Fibroblast of skin of scalp (primary cell): Measurements from ENCODE around the gene HELZ.
"Not testable (repeated sequence)": the region's sequence is repeated elsewhere in the genome, so short reads cannot be mapped to it uniquely, and the experiment has no call there.

Source experiments
- DNase-seq: peaks from one replicate; pipeline ENCODE4 v3.0.0-alpha.2; 2013

Gene HELZ

DNA sequence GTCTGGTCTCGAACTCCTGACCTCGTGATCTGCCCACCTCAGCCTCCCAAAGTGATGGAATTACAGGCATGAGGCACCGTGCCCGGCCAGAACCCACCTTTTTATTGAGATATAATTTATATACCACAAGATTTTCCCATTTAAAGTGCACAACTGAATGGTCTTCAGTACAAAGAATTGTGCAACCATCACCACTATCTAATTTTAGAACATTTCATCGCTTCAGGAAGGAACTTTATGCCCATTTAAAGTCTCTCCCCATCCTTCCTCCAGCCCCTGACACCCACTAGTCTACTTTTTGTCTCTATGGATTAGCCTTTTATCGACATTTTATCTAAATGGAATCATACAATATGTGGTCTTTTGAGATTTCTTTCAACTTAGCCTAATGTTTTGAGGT lies 25.4 kb upstream of the HELZ start:
- no peak for DNase-seq

DNA sequence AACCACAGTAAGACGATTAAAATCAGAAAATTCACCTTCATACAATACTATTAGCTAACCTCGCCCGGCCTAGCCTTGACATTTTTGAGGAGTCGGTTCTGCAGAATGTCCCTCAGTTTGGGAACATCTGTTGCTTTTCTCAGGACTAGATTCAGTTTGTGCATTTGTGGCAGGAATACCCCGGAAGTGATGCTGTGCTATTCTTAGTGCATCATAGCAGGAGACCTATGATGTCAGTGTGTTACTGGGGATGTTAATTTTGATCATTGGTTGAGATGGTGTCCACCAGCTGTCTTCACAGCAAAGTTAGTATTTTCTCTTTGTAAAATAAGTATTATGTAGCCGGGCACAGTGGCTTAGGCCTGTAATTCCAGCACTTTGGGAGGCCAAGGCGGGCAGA lies 21.5 kb upstream of the HELZ start:
- peak; percentile 8 for DNase-seq

DNA sequence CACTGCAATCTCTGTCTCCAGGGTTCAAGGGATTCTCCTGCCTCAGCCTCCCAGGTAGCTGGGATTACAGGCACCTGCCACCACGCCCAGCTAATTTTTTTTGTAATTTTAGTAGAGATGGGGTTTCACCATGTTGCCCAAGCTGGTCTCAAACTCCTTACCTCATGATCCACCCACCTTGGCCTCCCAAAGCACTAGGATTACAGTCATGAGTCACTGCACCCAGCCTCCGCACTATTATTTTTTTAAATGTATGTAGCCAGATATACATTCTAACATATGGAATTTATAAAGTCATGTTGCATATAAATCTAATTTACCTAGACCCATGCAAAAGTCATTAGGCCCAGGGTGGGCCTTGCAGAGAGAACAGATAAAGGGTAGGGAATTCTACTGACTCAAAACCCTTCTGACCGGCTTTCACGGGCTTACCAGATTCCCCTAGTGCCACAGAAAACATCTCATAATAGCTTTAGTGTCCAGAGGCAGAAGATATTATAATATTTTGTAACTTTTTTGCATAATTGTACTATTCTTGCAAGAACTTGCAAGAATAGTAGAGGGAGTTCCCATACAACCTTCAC lies 20.5 kb upstream of the HELZ start:
- peak; percentile 13 for DNase-seq

DNA sequence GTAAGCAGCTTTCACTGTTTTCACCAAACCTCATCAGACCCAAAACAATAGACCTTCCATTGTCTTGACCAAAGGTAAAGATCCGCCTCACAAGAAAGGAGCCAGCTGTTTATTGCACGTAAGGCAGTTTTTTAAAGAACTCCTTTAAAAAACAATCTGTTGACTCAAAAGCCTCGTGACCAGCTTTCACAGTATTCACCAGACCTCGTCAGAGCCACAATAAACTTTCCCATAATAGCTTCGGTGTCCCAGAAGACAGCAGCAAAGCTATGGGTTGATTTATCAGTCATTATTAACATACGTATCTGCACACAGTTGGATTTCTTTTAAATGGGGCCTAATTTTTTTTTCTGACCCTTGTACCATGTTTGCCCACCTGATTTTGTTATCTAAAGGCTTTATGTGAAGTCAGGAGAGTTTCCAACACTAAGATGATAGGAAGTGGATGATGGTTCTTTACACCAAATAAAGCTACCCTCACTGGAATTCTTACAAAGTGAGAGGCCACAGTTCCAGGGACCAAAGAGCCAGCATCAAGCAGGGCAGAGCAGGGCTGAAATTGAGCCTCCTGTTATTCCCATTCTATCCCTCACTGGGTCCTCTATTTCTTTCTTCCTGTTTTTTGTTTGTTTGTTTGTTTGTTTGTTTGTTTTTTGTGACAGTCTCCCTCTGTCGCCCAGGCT lies 17.6 kb upstream of the HELZ start:
- no peak for DNase-seq

DNA sequence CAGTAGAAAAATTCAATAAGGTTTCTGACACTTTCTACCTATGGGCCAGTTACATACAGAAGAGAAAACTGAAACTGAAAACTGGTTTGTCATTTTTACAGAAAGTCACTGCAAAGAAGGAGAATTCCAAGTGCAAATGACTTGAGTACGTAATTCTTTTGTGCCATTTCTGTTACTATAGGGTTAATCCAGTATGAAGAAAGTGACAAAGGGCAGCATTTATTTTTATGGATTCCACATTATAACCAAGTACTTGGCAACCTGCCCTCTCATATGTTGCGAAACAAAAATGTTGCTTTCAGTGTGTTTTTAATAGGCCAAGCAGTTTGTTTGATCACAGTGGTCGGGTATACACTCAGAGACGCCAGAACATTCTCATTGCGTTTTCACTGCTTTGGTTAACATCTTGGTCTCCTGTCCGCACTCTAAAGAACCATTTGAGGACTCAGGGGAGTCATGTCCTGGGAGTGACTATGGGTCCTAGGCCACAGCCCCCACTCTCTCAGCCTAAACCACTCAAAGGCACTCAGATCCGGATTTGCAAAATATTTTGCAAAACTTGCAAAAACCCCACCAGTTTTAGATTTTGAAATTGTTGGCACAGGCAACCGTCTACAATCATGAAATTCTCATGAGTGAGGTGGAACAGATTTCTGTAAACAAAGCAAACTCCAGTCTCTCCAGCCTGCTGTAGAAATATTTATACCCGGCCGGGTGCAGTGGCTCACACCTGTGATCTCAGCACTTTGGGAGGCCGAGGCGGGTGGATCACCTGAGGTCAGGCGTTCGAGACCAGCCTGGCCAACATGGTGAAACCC lies 15.4 kb upstream of the HELZ start:
- DNase-seq = peak; percentile 92

DNA sequence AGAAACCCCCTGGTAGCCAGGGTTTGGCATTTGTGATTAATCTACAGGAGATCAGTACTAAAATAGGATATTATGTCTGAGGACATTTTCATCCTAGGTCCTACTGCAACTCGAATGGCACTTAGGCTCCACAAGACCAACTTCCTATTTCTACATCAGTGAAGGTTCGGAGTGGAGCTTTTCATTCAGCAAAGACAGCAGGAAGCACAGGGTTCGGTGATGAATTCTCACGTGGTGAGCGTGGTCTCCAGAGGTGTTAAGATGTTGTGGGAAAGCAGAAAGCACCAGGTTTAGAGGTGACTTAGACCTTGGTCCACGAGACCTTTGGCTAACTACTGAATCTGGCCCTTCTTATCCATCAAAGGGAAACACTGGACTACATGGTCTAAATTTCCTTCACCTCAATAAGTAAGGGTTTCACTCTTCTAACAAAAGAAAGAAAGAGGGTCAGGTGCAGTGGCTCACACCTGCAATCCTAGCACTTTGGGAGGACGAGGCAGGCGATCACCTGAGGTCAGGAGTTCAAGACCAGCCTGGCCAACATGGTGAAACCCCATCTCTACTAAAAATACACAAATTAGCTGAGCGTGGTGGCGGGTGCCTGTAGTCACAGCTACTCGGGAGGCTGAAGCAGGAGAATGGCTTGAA lies 13.9 kb upstream of the HELZ start:
- DNase-seq = no peak

DNA sequence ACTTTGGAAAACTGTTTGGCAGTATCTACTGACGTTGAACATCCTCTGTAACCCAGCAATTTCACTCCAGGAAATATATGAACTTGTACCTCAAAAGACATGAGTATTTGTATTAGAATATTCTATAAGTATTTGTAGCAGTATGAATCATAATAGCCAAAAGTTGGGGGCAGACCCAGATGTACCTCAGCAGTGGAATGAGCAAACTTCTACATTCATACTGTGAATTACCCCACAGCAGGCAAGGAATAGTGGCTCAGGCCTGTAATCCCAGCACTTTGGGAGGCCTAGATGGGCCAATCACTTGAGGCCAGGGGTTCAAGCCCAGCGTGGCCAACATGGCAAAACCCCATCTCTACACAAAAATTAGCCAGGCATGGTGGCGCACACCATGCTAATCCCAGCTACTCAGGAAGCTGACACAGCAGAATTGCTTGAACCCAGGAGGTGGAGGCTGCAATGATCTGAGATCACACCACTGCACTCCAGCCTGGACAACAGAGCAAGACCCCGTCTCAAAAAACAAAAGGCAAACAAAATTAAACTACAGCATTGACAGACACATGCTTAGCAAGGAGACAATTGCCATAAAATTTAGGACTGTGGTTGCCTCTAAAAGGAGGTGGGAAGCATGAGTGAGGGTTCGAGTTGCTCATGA lies 11.2 kb upstream of the HELZ start:
- DNase-seq = no peak

DNA sequence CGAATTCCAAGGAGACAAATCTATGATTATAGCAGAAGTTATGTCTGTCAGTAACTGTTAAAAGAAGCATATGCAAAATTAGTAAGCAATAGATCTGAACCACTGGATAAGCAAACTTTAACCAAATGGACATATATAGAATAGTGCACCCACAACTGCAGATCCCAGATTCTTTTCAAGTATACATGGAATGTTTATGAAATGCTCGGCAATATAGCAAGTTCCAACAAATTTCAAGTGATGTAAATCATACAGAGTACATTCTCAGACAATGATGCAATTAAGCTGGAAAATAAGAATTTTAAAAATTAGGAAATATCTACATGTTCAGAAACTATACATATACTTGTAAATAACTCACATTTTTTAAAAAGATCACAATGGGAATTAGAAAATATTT lies 8.4 kb upstream of the HELZ start:
- peak; percentile 96 for DNase-seq

DNA sequence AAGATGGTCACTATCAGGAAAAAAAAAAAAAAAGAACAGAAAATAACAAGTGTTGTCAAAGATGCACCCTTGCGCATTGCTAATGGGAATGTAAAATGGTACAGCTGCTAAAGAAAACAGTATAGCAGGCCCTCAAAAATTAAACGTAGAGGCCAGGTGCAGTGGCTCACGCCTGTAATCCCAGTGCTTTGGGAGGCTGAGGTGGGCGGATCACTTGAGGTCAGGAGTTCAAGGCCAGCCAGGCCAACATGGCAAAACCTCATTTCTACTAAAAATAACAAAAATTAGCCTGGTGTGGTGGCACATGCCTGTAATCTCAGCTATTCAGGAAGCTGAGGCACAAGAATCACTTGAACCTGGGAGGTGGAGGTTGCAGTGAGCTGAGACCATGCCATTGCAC lies 6.6 kb upstream of the HELZ start:
- not testable (repeated sequence) for DNase-seq

DNA sequence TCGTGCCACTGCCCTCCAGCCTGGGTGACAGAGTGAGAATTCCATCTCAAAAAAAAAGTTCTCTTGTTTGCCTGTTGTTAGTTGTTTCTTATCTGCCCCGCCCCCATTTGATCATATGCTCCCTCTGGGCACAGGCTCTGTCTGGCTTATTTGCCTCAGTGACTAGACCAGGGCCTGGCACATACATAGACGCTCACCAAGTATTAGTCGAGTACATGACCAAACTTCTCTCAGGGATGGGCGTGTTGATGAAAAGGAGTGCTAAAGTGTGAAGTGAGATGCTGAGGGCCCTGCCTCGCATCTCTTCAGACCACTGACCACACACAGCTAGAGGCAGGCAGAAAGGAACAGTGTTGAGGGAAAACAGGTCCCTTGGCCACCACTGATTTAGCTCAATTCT lies 3.3 kb upstream of the HELZ start:
- no peak for DNase-seq

DNA sequence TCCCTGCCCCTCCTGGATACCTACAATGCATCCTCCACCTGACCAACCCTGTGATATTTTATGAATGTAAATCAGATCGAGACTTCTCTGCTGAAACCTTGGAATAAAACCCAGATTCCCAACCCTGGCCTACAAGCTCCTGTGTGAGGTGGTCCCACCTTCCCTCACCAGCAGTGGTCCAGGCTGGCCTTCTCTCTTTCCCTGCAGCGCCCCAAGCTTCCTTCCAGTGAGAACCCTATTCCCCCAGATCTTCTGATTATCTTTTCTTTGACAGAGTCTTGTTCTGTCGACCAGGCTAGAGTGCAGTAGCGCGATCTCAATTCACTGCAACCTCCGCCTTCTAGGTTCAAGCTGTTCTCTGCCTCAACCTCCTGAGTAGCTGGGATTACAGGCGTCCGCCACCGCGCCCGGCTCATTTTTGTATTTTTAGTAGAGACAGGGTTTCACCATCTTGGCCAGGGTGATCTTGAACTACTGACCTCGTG lies 2.5 kb upstream of the HELZ start:
- DNase-seq = no peak

DNA sequence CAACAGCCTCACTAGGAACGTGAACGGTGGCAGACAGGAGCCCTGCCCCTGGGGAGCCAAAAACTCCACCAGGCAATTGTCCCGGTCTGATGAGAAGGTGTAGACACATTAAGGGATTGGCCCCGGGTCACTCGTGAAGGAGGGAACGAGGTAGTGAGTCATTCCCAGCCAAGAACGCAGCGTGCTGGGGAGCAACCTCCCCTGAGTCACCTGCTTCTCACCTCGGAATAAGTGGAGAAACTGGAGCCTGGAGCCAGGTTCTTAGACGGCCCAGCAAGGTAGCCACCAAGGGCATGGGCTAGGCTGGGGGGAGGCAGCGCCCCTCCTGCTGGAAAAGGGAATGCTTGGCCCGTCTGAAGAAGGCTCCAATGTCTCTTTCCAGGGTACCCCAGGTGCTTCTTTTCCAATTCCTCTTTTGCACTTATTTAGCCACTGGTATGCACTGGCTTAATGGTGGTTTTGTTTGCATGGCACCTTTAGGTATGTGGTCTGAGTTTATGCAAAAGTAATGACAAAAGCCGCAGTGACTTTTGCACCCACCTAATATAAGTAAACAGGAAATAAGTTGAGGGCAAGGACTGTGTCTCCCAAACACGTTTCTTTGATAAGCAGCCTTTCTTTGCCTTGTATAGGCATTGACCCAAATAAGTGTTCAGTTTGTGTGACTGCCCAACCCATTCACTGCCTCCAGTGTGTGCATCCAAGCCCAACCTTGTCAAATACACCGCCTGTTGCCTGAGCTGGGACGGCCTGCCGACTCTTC lies 1.8 kb upstream of the HELZ start:
- peak; percentile 25 for DNase-seq

DNA sequence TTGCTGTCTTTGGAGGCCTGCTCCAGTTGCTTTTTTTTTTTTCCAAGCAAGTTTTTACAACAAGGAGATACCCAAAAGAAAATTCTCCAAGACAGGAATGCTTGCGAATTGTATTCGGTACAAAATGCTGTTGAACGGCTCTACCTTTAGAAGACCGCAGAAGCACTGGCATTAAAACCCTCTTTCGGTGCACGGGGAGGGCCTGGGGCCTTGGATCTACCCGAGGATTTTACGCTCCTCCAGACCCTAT lies 1.3 kb upstream of the HELZ start:
- DNase-seq = no peak

DNA sequence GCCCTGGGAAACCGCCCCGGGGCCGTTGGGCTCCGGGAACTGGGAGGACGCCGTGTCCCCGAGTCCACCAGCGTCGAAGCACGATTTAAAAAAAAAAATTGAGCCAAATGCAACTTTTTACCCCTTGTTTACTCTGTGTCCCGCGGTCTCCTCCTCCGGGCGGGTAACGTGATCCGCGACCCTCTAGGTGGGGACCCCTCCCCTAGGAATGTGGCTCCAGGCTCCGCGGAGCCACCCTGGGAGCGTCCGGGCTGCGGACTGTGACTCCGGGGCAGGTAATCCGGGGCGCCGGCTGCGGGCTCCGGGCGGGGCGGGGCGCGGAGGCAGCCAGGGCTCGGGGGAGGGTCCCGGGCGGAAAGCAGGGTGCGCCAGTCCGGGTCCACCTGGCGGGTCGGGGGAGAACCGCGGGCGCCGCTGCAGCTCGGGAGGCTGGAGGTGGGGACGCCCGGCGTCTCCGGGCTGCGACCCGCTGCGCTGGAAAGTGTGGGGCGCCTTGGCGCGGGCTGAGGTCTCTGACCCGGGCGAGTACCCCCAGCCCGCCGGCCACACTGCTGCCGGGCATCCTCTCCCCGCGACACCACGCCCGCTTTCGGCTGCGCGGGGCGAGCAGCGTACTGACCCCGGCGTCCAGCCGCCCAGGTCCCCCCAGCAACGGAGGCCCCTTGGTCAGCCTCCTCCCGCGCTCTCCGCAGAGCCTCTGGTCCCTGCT lies 852 bp upstream of the HELZ start:
- peak; percentile 19 for DNase-seq

DNA sequence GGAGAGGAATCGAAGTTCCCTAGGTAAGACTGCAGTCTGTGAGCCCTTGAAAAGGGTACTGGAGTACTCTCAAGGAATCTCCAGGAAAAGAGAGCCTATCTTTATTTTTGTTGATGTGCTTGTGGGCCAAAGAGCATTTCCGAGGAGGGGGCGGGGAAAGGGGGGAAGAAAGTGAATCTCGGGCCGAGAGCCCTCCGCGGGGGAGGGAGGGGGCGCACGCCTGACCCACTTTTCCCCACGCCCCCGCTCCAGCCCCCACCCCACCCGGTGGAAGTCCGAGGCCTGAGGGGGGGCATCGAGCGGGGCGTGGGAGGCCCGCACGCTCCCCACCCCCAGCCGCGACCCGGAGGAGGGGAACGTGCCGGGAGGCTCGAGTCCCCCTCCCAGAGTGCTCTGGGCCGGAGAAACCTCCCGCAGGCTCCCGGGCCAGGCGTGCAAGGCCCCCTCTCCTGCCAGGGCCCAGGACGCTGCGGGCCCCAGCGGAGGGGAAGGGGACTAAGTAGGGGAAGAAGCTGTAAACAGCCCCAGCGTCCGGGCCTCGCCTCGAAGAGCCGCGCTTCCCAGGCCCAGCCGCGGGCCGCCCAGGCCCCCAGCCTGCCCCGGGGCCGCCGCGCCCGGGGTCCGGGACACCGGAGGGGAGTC lies 444 bp downstream of the HELZ start:
- no peak for DNase-seq

DNA sequence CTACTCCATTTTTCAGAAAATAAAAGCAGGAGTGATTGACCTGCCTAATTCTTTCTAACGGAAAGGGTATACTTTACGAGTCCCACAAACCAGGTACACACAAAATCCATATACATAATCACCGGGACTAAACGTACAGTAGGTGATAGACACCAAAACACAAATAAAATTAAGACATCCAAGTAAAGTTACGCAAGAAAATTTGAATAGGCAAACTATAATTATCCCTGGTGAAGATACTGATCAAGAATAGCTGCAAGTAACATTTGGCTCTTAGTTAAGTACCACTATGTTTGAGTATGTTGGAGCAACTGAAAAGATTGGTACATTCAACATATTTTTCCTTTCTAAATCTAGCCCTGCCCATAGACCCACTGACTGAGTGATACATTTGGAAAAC lies 1.7 kb downstream of the HELZ start:
- no peak for DNase-seq

DNA sequence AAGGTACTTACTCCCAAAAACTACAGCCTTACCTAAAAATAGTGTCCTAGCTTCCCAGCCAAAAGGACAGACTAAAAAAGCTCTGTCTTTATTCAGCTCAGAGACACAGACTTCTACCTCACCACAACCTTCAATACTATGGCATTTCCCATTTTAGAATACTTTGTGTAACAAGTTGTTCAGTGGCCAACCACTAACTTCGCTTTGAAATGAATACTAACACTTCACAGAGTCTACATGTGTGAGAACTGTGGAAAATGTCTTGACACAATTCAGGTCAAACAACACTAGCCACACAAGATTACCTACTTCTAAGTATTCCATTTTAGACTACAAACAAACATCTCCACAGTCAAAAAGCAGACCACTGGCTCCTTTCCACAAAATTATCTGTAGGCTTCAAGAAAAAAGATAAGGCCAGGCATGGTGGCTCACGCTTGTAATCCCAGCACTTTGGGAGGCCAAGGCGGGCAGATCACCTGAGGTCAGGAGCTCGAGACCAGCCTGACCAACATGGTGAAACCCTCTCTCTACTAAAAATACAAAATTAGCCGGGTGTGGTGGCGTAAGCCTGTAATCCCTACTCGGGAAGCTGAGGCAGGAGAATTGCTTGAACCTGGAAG lies 3.2 kb downstream of the HELZ start:
- DNase-seq = no peak

DNA sequence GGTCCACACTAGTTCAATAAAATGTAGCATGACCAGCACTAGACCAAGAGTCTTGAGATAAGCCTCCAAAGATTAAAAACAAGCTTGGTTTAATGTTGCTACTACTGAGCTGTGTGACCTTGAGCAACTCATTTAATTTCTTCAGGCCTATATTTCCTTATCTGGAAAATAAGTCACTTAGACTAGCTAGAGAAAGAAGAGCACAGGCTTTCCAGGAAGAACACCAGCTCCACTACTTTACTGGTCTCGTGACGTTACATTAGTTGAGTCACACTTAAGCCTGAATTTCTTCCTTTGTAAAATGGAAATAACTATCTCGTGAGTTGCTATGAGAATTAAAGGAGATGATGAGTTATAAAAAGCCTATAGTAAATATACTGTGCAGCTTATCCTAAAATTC lies 5.4 kb downstream of the HELZ start:
- DNase-seq = peak; percentile 31

DNA sequence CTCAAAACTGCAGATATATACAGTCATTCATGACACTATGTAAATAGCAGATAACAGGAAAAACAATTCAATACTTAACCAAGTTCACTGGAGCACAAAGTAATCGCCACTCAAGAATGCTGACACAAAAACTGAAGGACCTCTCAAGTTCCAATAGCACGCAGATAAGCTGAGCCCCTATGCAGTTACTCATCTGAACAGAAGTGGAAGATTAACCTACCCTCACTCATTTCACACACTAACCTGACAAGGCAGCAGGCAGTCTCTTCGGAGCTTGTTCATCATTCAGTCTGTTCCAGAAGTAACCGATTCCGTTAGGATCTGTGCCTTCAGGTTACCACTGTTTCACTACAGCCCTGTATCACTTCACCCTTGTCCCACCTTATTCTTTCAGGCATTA lies 6.0 kb downstream of the HELZ start:
- DNase-seq = no peak

DNA sequence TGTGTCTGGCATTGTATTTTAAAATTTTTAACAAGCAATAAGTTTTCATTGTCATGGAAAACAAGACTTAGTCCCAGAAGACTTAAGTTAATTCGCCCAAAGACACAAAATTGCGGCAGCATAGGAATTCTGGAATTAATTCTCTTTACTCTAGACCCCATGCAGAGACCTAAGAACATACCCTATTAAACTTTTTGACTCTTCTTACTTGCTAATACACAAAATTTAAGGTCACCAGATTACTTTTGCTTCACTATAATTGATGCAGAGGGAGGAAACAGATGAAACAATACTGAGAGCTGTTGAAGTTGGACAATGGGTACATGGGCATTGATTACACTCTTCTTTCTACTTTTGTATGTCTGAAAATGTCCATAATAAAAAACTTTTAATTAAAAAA lies 12.6 kb downstream of the HELZ start:
- DNase-seq = no peak
